ENCODE results near the gene PDIA5. TPM values are rescaled to one million over a fixed set of nuclear protein-coding genes. Genes with fewer than 3 reads are reported as not detected.

Gene PDIA5
- total and polyA plus RNA-seq, 2 of the 4 experiments (the other 2 are of a cell fraction) = 19.4 to 42.0 TPM

DNA sequence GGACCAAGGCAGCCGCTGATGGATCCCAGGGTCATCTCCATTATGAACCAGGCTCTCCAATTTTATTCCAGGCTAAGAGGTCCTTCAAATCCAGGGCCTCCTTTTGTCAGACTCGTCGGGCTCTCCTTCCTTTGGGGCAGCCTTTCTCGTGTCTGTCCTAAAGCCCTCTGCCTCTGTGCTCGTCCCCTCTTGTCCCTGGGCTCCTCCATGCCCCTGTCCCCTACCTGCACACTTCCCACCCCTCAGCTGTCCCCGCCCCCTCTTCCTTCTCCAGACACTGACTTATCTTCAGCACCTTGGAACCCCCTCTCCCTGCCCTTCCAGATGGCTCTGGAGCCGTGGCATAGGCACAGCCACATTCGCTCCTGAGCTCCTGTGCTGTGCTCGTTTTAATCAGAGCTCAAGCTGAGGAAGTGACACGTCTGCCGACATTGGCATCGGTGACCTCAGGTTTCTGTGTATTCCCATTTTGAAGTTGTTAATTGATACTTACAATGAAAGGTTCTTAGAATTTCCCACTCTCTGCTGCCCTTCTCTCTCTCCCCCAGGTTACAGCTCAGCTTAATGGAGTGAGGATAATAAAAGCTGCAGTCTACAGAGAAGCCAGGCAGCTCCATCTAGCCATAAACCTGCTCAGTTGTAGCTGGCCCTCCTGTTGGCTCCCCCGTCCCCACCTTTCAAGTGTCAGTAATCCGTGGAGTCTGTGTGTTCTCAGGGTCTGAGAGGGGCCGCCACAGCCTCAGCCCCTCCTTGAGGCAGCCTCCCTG lies 83.8 kb downstream of the PDIA5 start:
- H3K4me1 ChIP-seq (ENCODE audit: control insufficient read depth, insufficient read depth, low read length) = no peaks in the 10 kb centered on the region
- H2BK15ac ChIP-seq (ENCODE audit: low read depth, low read length) = no peak overlapping the region
- no peak overlapping the region for H4K8ac ChIP-seq (ENCODE audit: low read depth in 2 of 2, low read length in 2 of 2)
- TF ChIP-seq RAD21 (IDR thresholded peaks at IDR 0.05; ENCODE audit: low read length) (no peak), RCOR1 (IDR thresholded peaks at IDR 0.05; ENCODE audit: insufficient replicate concordance, low read length) (no peak), CEBPB (IDR thresholded peaks at IDR 0.05; ENCODE audit: low read depth, low read length) (no peak), MXI1 (IDR thresholded peaks at IDR 0.05; ENCODE audit: borderline replicate concordance, low read depth, low read length) (no peak), SMC3 (IDR thresholded peaks at IDR 0.05; ENCODE audit: low read depth, low read length) (no peak), FOS (IDR thresholded peaks at IDR 0.05; ENCODE audit: low read depth, low read length) (no peak), POLR2A (IDR thresholded peaks at IDR 0.05; ENCODE audit: low read depth, low read length) (no peak), BHLHE40 (IDR thresholded peaks at IDR 0.05; ENCODE audit: low read depth, low read length) (no peak), MAZ (IDR thresholded peaks at IDR 0.05; ENCODE audit: borderline replicate concordance, low read depth, low read length) (no peak)
- TF ChIP-seq, protein P1, sequence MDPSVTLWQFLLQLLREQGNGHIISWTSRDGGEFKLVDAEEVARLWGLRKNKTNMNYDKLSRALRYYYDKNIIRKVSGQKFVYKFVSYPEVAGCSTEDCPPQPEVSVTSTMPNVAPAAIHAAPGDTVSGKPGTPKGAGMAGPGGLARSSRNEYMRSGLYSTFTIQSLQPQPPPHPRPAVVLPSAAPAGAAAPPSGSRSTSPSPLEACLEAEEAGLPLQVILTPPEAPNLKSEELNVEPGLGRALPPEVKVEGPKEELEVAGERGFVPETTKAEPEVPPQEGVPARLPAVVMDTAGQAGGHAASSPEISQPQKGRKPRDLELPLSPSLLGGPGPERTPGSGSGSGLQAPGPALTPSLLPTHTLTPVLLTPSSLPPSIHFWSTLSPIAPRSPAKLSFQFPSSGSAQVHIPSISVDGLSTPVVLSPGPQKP (IDR thresholded peaks at IDR 0.05; ENCODE audit: borderline replicate concordance, low read depth, low read length) = no peak
- TF ChIP-seq, protein P2, sequence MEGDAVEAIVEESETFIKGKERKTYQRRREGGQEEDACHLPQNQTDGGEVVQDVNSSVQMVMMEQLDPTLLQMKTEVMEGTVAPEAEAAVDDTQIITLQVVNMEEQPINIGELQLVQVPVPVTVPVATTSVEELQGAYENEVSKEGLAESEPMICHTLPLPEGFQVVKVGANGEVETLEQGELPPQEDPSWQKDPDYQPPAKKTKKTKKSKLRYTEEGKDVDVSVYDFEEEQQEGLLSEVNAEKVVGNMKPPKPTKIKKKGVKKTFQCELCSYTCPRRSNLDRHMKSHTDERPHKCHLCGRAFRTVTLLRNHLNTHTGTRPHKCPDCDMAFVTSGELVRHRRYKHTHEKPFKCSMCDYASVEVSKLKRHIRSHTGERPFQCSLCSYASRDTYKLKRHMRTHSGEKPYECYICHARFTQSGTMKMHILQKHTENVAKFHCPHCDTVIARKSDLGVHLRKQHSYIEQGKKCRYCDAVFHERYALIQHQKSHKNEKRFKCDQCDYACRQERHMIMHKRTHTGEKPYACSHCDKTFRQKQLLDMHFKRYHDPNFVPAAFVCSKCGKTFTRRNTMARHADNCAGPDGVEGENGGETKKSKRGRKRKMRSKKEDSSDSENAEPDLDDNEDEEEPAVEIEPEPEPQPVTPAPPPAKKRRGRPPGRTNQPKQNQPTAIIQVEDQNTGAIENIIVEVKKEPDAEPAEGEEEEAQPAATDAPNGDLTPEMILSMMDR (conservative IDR thresholded peaks at IDR 0.05; ENCODE audit: low read depth, low read length) = no peak
- ATAC-seq (ENCODE audit: low read depth) = no peak
- H3K4ac ChIP-seq (ENCODE audit: low read depth, low read length) = no peak overlapping the region
- in situ Hi-C loops (cut with MboI; ENCODE audit: low sequenced_read_pairs) = no loop called here
- no peak overlapping the region for H2BK5ac ChIP-seq (ENCODE audit: low read depth, low read length, poor library complexity, severe bottlenecking)
- no peak overlapping the region for H2AK9ac ChIP-seq (replicated peaks; ENCODE audit: low read depth, low read length, poor library complexity)
- no peak overlapping the region for H3K4me3 ChIP-seq (ENCODE audit: insufficient read depth, low read depth, low read length)
- H3K56ac ChIP-seq (ENCODE audit: extremely low read depth, insufficient read depth, low read length) = no peak overlapping the region
- H3K9ac ChIP-seq (ENCODE audit: low read depth, low read length) = no peak overlapping the region
- ChIA-PET CTCF (no interaction called here), POLR2A (ENCODE audit: unreplicated experiment) (no interaction called here)
- no peak overlapping the region for H3K27ac ChIP-seq (ENCODE audit: insufficient read depth, low read length)
- no peak overlapping the region for H2BK120ac ChIP-seq (ENCODE audit: low read depth, low read length)
- dilution Hi-C loops (cut with HindIII; ENCODE audit: low sequenced_read_pairs, unreplicated experiment) = no loop called here
- DNase-seq = no peak
- no peak overlapping the region for H2AFZ ChIP-seq (replicated peaks; ENCODE audit: low read length, poor library complexity)
- H3K9me1 ChIP-seq (ENCODE audit: insufficient read depth, low read length) = no peaks in the 10 kb centered on the region; the same call in 1 of the 2 replicates
- no peak overlapping the region for H3K4me2 ChIP-seq (ENCODE audit: low read depth, low read length)
- no peak overlapping the region for H2AK5ac ChIP-seq (ENCODE audit: low read depth, low read length)
- no peak overlapping the region for H3K18ac ChIP-seq (ENCODE audit: low read depth, low read length)
- no peak overlapping the region for H4K5ac ChIP-seq (ENCODE audit: low read depth, low read length)
- BruUV-seq (replicated peaks) = no TSS peak
- H3K27me3 ChIP-seq (ENCODE audit: control insufficient read depth, insufficient read depth, low read length) = no peaks in the 10 kb centered on the region
- WGBS, 2 experiments (ENCODE audit: extremely low coverage in 2 of 2, insufficient read length in 1 of 2) = 87% methylated on average over 4 of the region's 15 CpGs; no CpG with 5 or more reads in 1 of the 2 experiments
- no peaks in the 10 kb centered on the region; a peak in 1 of 4 replicates for H3K79me1 ChIP-seq (ENCODE audit: low read depth in 1 of 2, low read length in 2 of 2)
- no peaks in the 10 kb centered on the region for H3K9me3 ChIP-seq (ENCODE audit: control insufficient read depth, insufficient read depth, low read length)
- intact Hi-C loops (cut with micrococcal nuclease) = no loop called here
- no peak overlapping the region for H3K23ac ChIP-seq (ENCODE audit: low read depth, low read length)
- no peak overlapping the region for H2BK20ac ChIP-seq (ENCODE audit: low read depth, low read length)
- H4K20me1 ChIP-seq (ENCODE audit: insufficient read depth, low read length) = no peaks in the 10 kb centered on the region; the same call in 1 of the 2 replicates
- H3K14ac ChIP-seq (replicated peaks; ENCODE audit: low read depth, low read length) = no peak overlapping the region
- no peak overlapping the region for H4K91ac ChIP-seq (ENCODE audit: insufficient read depth, low read depth, low read length)
- H3K36me3 ChIP-seq (ENCODE audit: control insufficient read depth, insufficient read depth, low read length) = peaks cover 59% of the 10 kb centered on the region
